ENCODE data around the gene MKX.

DNA sequence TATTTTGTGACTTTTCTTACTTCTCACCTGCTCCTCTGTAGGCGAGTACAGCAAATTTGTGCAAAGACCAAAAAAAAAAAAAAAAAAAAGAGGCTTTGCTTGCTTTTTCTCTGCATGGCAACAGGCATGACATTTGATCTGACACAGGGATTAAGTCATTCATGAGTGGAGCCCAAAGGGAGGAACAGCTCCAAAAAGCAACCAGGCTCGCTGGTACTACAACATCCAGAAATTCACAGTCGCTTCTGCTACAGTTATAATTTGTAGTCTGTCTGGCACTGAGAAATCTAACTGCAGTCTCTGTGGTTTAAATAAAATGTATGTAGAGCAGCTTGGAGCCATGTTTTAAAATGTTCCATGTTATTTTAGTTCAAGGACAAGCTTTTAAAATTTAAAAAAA lies 31.7 kb downstream of the MKX start:
- TF ChIP-seq, protein P1, sequence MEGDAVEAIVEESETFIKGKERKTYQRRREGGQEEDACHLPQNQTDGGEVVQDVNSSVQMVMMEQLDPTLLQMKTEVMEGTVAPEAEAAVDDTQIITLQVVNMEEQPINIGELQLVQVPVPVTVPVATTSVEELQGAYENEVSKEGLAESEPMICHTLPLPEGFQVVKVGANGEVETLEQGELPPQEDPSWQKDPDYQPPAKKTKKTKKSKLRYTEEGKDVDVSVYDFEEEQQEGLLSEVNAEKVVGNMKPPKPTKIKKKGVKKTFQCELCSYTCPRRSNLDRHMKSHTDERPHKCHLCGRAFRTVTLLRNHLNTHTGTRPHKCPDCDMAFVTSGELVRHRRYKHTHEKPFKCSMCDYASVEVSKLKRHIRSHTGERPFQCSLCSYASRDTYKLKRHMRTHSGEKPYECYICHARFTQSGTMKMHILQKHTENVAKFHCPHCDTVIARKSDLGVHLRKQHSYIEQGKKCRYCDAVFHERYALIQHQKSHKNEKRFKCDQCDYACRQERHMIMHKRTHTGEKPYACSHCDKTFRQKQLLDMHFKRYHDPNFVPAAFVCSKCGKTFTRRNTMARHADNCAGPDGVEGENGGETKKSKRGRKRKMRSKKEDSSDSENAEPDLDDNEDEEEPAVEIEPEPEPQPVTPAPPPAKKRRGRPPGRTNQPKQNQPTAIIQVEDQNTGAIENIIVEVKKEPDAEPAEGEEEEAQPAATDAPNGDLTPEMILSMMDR (IDR thresholded peaks at IDR 0.05): no peak
- no peak for TF ChIP-seq POLR2A (IDR thresholded peaks at IDR 0.05)

Measured in thyroid gland (tissue), 4 donors.